HG03442 (cell line): ENCODE measurements around the gene RTBDN.

Source experiments
- ATAC-seq: cut with Tn5 transposase; IDR thresholded peaks from one replicate; pipeline ENCODE4 v1.9.1; 2021; ENCODE audit warnings: mild to moderate bottlenecking, moderate library complexity; ENCODE audit not compliant: unreplicated experiment

The RTBDN gene

GRCh38 chr19:12834566-12834943 is at the start of gene RTBDN:
Gene RTBDN (minus strand): TSS chr19:12834579. CDS start chr19:12829979, 4,600 bp downstream.
- no peak for ATAC-seq

- ATAC-seq, result no peak
Measured at GRCh38 chr19:12882589-12882988, 48.2 kb upstream of the RTBDN start.

- ATAC-seq, result peak; percentile 74
Measured at GRCh38 chr19:12881172-12881808, 46.9 kb upstream of the RTBDN start, which contains the start of gene DNASE2. Gene DNASE2 (minus strand): TSS chr19:12881449. CDS start chr19:12881375, 74 bp downstream.

GRCh38 chr19:12880551-12881171 is 46.3 kb upstream of the RTBDN start:
- peak; percentile 11 for ATAC-seq

- no peak for ATAC-seq
Measured at GRCh38 chr19:12875086-12875485, 40.7 kb upstream of the RTBDN start.

- ATAC-seq, result no peak
Measured at GRCh38 chr19:12873891-12874745, 39.7 kb upstream of the RTBDN start.

- ATAC-seq, result no peak
Measured at GRCh38 chr19:12872941-12873890, 38.8 kb upstream of the RTBDN start.

GRCh38 chr19:12872255-12872654 is 37.9 kb upstream of the RTBDN start:
- ATAC-seq, result no peak

- ATAC-seq, result no peak
Measured at GRCh38 chr19:12871681-12872080, 37.3 kb upstream of the RTBDN start.

GRCh38 chr19:12868540-12869112 is 34.2 kb upstream of the RTBDN start:
- ATAC-seq, result no peak

GRCh38 chr19:12867120-12868099 is 33.0 kb upstream of the RTBDN start:
- peak; percentile 72 for ATAC-seq

GRCh38 chr19:12866416-12867119 is 32.2 kb upstream of the RTBDN start:
- no peak for ATAC-seq

- ATAC-seq, result no peak
Measured at GRCh38 chr19:12865746-12866415, 31.5 kb upstream of the RTBDN start.

GRCh38 chr19:12864721-12865715 is 30.6 kb upstream of the RTBDN start:
- no peak for ATAC-seq

- ATAC-seq, result no peak
Measured at GRCh38 chr19:12864143-12864542, 29.8 kb upstream of the RTBDN start.

GRCh38 chr19:12859546-12859945 is 25.2 kb upstream of the RTBDN start:
- ATAC-seq, result no peak
